D721Med (cell line): ENCODE results near the gene CELA2A.
"Not testable (repeated sequence)": the region's sequence is repeated elsewhere in the genome, so short reads cannot be mapped to it uniquely, and the experiment has no call there.

Source experiments
- DNase-seq: peaks from one replicate; pipeline ENCODE4 v3.0.0; 2011; ENCODE audit warnings: low spot score; ENCODE audit not compliant: insufficient read length
- FAIRE-seq: peaks from 2 replicates; lab custom pipeline; 2011; peaks lifted over from hg19 to GRCh38; lab: Jason Lieb, UNC
- CTCF ChIP-seq: IDR thresholded peaks from 2 replicates; pipeline ENCODE4 v1.5.1; 2012; ENCODE audit warnings: mild to moderate bottlenecking, control low read depth; ENCODE audit not compliant: insufficient read depth; ENCODE audit errors: missing control alignments

The CELA2A gene

GRCh38 chr1:15430787-15431570 is 25.6 kb upstream of the CELA2A start:
- FAIRE-seq: no peak
- TF ChIP-seq CTCF: peak; percentile 89
- DNase-seq: peak; percentile 47

GRCh38 chr1:15431571-15431948 is 25.0 kb upstream of the CELA2A start:
- TF ChIP-seq CTCF: no peak
- DNase-seq (no peak), FAIRE-seq (no peak)

- no peak for TF ChIP-seq CTCF
- no peak for DNase-seq
- FAIRE-seq: no peak
These were observed 24.2 kb upstream of the CELA2A start for GRCh38 chr1:15432324-15432723.

DNA sequence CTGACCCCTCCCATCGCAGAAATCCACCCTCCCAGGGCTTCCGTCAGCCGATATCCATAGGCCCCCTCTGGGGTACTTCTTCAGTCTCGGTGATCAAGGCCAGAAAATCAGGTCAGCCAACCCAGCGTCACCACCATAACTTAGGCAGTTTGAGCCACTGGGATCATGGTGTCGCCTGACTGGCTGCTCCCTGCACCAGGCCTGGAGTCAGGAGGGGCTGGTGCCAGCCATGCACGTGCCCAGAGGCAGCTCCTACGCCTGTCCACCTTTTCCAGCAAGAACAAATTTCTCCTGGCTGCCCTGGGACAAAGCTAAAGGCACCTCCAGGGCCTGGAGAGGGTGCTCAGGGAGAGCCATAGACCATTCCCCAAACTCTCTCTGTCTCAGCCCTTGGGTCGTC is 23.1 kb upstream of the CELA2A start:
- no peak for TF ChIP-seq CTCF
- no peak for FAIRE-seq
- DNase-seq: no peak

- not testable (repeated sequence) for FAIRE-seq, DNase-seq
These were observed 21.8 kb upstream of the CELA2A start for GRCh38 chr1:15434739-15435138.

DNA sequence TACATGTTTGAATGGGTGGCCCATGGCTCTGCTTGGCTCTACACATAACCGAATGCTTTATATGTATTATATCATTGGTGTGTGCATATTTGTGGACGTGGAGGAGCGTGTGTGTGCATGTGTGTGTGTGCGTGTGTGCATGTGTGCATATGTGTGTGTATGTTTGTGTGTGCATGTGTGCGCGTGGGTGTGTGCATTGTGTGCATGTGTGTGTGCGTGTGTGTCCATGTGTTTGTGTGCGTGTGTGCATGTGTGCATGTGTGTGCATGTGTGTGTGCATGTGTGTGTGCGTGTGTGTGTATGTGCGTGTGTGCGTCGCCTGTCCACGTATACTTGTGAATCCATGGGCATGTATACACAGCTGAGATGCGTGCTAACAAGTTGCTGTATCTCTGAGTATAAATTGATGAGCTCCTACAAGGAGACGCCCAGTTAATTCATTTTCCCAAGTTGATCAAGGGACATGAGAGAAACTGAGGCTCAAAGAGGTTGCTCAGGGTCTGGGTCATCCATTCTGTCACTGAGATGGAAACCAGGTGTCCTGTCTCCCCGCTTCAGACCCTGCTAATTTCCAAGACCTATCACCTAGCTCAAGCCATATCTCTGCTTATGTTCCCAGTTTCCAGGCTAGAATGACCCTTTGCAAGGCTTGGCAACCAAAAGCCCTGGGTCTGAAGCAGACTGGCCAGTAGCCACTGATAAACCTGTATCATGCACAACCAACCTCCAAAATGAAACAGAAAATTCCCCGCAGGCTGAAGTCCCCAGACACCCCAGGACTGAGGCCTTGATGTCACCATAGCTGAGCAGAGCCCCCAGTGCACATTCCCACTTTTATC is 21.1 kb upstream of the CELA2A start:
- TF ChIP-seq CTCF: no peak
- FAIRE-seq: no peak
- DNase-seq: no peak

DNA sequence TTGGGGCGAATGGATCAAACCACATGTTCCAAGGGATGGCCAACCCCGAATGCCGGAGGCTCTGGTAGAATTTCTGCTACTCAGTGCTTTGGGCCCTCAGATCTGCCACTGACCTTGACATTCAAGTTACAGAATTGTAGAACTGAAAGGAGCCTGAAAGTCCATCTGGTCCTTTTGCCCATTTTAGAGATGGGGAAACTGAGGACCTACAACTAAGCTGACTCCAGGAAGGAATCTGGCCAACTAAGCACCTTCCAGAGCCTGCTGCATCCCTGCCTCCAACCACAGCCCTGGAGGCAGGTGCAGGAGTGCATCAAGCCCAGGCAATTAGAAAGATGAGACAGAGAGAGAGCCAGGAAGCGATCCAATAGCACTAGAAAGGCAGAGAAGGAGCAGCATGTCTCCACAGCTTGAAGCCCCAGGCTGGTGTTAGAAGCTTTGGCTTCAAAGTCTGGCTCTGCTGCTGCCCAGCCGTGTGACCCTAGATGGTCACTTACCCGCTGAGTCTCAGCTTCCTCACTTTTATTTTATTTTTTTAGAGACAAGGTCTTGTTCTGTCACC is 19.6 kb upstream of the CELA2A start:
- no peak for FAIRE-seq
- no peak for DNase-seq
- no peak for TF ChIP-seq CTCF
